GM12864 (cell line): ENCODE results near the gene ITIH2.
"Not testable (repeated sequence)": the region's sequence is repeated elsewhere in the genome, so short reads cannot be mapped to it uniquely, and the experiment has no call there.

Source experiments
- DNase-seq: peaks from one replicate; pipeline ENCODE4 v3.0.0-alpha.2; 2011; ENCODE audit warnings: low read depth
- H3K4me3 ChIP-seq: 2 replicates; pipeline ENCODE4 v1.5.1; 2011; ENCODE audit warnings: mild to moderate bottlenecking, low read depth, low read length, control low read depth
- CTCF ChIP-seq: IDR thresholded peaks from 2 replicates; pipeline ENCODE4 v1.5.1; 2011; ENCODE audit warnings: low read depth, mild to moderate bottlenecking, moderate library complexity, low read length, control low read depth, inconsistent platforms; ENCODE audit errors: missing control alignments

Gene ITIH2

DNA sequence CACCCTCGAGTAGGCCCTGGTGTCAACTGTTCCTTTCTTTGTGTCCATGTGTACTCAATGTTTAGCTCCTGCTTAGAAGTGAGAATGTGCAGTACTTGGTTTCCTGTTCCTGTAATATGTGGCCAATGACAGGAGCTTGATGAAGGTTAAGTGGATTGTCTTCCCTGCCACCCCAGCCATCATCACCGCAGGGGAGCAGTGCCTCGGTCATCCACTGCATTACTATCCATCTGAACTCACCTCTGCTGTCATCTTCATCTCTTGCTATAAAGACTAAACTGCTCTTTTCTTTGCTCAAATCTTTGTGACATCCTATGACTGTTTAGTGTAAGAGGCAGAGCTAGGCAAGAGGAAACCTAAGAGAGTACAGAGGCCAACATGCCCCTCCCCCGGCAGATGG, 15.6 kb downstream of the ITIH2 start:
- no peak overlapping the region for H3K4me3 ChIP-seq
- no peak for DNase-seq
- no peak for TF ChIP-seq CTCF

- no peak for DNase-seq
- no peak for TF ChIP-seq CTCF
- H3K4me3 ChIP-seq = no peak overlapping the region
These were observed 17.4 kb downstream of the ITIH2 start for GRCh38 chr10:7720478-7720877.

DNA sequence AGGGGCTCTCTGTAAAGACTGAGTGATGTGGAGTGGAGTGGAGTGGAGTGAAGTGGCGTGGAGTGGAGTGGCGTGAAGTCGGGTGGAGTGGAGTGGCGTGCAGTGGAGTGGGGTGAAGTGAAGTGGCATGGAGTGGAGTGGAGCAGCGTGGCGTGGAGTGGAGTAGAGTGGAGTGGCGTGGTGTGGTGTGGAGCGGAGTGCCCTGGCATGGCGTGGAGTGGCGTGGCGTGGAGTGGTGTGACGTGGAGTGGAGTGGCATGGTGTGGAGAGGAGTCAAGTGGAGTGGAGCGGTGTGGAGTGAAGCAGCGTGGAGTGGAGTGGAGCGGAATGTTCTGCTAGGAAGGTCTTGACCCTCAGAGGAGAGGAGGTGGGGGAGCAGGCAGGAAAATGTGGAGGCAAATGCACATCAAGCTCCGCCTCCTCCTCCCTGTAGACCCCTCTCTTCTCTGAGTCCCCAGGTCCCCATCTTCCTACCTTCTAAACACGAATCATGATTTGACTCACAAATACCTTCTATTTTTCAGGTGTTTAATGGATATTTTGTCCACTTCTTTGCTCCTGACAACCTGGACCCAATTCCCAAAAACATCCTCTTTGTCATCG, 19.9 kb downstream of the ITIH2 start:
- H3K4me3 ChIP-seq = no peak overlapping the region
- TF ChIP-seq CTCF = no peak
- DNase-seq = no peak

DNA sequence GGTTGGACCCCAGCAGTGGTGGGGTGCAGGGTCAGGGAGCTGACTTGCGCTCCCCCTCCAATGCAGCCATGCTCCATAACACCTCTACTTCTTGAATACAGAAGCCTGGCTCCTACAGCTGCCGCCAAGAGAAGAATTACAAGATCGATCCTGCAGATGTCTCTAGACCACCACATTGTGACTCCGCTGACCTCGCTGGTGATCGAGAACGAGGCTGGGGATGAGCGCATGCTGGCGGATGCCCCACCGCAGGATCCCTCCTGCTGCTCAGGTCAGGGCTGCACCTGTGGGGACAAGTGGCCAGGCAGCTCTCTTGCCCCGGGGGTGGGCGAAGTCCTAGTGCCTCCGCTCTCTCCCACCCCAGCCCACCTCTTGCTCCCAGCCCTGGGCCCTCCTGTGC, 31.7 kb downstream of the ITIH2 start:
- TF ChIP-seq CTCF = no peak
- DNase-seq = no peak
- no peak overlapping the region for H3K4me3 ChIP-seq

DNA sequence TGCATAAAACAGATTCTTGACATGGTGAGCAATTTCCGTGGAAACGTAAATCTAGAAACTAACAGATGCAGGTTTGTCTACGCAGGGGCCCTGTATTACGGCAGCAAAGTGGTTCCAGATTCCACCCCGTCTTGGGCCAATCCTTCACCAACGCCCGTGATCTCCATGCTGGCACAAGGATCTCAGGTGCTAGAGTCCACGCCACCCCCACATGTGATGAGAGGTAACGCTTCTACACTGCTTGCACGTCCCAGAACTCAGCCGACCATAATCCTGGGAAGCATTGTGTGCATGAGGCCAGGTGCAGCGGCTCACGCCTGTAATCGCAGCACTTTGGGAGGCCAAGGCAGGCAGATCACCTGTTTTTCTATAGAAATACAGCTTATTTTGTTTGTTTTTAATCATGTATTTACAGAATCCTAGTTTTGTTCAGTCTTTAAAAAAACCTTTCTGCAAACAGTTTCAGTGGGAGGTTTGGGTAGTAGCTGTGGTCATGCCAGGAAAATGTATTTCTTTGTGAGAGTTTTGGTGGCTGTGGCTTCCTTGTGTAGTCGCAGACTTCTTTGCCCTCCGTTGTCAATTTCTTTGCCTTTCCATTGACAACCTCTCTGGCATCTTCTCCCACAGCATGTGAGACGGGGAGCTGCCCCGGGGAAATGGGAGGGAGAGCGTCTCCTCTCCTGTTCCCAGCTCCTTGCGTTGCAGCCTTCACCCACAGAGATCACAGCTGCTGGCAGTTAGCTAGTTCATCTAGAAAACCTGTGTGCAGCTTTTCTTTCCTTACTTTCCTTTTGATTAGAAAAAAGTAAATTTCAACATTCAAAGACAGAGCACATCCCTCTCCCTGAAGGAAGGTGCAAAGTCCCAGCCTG, 35.7 kb downstream of the ITIH2 start:
- no peak for TF ChIP-seq CTCF
- DNase-seq = no peak
- H3K4me3 ChIP-seq = no peak overlapping the region

DNA sequence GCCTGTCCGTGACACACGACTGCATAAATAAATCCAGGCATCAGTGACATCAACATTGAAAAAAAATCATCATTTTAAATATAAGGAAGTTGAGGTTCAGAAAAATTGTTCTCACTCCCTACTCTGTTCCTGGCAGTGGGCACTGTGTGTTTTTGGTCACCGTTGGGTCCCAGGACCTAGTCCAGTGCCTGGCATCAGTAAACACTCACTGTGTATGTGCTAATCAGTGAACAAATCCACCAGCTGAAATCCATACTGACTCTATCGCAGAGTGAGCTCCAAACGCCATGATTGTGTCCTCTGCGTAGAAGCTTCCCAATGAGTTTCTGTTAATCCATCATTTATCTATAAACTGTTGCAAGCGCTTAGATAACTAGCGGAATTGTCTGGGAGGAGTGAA, 41.2 kb downstream of the ITIH2 start:
- H3K4me3 ChIP-seq = no peak overlapping the region
- TF ChIP-seq CTCF = no peak
- DNase-seq = no peak

DNA sequence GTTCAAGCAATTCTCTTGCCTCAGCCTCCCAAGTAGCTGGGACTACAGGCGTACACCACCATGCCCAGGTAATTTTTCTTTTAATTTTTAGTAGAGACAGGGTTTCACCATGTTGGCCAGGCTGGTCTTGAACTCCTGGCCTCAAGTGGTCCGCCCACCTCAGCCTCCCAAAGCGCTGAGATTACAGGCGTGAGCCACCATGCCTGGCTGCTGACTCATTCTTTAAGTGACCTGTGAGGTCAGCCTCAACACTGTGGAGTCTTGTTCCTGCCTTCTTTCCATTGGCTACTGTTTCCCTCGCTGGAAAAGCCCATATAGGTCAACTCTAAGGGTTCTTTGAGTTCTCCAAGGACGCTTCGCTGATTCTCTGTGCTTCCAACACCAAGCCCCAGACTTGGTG, 45.5 kb downstream of the ITIH2 start:
- not testable (repeated sequence) for H3K4me3 ChIP-seq, DNase-seq
